Prostate gland (tissue), 2 donors: ENCODE results near the gene RTF1.

Experiments used
- POLR2AphosphoS5 ChIP-seq: sonication (generic); formaldehyde crosslinking; IDR thresholded peaks from one replicate; pipeline ENCODE4 v1.6.1; 2017; ENCODE audit warnings: antibody characterized with exemption
- TF ChIP-seq, protein P1 (sequence below), 4 experiments: fragments of 200-600 bp in 2 of 4; fragments of 450-650 bp in 2 of 4; sonication (generic) in 2 of 4; IDR thresholded peaks; 1 replicate in 3 of 4; 2 replicates in 1 of 4; pipeline ENCODE4 v1.5.1; 2016 to 2019; ENCODE audit warnings: antibody characterized with exemption in 4 of 4, mild to moderate bottlenecking in 2 of 4, moderate library complexity in 2 of 4

GRCh38 chr15:41438206-41438605 is 21.3 kb downstream of the RTF1 start:
- TF ChIP-seq, protein P1, sequence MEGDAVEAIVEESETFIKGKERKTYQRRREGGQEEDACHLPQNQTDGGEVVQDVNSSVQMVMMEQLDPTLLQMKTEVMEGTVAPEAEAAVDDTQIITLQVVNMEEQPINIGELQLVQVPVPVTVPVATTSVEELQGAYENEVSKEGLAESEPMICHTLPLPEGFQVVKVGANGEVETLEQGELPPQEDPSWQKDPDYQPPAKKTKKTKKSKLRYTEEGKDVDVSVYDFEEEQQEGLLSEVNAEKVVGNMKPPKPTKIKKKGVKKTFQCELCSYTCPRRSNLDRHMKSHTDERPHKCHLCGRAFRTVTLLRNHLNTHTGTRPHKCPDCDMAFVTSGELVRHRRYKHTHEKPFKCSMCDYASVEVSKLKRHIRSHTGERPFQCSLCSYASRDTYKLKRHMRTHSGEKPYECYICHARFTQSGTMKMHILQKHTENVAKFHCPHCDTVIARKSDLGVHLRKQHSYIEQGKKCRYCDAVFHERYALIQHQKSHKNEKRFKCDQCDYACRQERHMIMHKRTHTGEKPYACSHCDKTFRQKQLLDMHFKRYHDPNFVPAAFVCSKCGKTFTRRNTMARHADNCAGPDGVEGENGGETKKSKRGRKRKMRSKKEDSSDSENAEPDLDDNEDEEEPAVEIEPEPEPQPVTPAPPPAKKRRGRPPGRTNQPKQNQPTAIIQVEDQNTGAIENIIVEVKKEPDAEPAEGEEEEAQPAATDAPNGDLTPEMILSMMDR (IDR thresholded peaks at IDR 0.05): no peak
- no peak for TF ChIP-seq POLR2AphosphoS5
